ENCODE results near the gene HIC1. TPM values are rescaled to one million over a fixed set of nuclear protein-coding genes. Genes with fewer than 3 reads are reported as not detected.

Gene HIC1
- polyA plus RNA-seq, 3 donors = 0.13 to 14.2 (median 0.30) TPM

- H3K9me3 ChIP-seq (replicated peaks in 1 of 2; ENCODE audit: control insufficient read depth in 1 of 2, insufficient read depth in 1 of 2, low read length in 2 of 2) = peaks cover 8 to 9% of the 10 kb centered on the region in 2 donors
- H3K9ac ChIP-seq (ENCODE audit: insufficient read depth, low read length, poor library complexity, severe bottlenecking) = no peak overlapping the region
- no peaks in the 10 kb centered on the region for H4K20me1 ChIP-seq (ENCODE audit: insufficient read depth, low read length)
- DNase-seq = no peak
- peak overlapping the region; percentile 60 to 68 for H3K4me3 Mint-ChIP-seq
- no peaks in the 10 kb centered on the region for H3K79me2 ChIP-seq (ENCODE audit: insufficient read depth, low read length)
- H3K27me3 Mint-ChIP-seq (ENCODE audit: low read depth in 3 of 3) = peaks cover 53 to 92% (median 69%) of the 10 kb centered on the region in 3 donors
- TF ChIP-seq CTCF (IDR thresholded peaks at IDR 0.05) = no peak
- peak overlapping the region in 1 of 3 experiments; percentile 24 for H3K4me3 ChIP-seq (replicated peaks in 1 of 3; ENCODE audit: low read depth in 2 of 3, low read length in 3 of 3)
- H2AFZ ChIP-seq (ENCODE audit: insufficient read depth, low read depth, low read length, poor library complexity, severe bottlenecking) = no peak overlapping the region
- WGBS (ENCODE audit: insufficient coverage) = 31% methylated on average over 12 of the region's 16 CpGs
- no peaks in the 10 kb centered on the region for H3K36me3 ChIP-seq (replicated peaks in 1 of 2; ENCODE audit: control insufficient read depth in 1 of 2, insufficient read depth in 2 of 2, low read length in 2 of 2)
- H3K4me2 ChIP-seq (replicated peaks; ENCODE audit: extremely low read depth, low read length, poor library complexity, severe bottlenecking) = peak overlapping the region; percentile 84
- H3K27me3 ChIP-seq (ENCODE audit: control insufficient read depth in 2 of 2, insufficient read depth in 2 of 2, low read length in 2 of 2) = peaks cover 27 to 76% of the 10 kb centered on the region in 2 donors
- peak overlapping the region in 1 of 7 donors; percentile 80 for H3K27ac Mint-ChIP-seq
- H3K36me3 Mint-ChIP-seq = peaks cover 5 to 7% of the 10 kb centered on the region in 2 donors
- peaks cover 26% of the 10 kb centered on the region for H3K4me1 Mint-ChIP-seq
- H3K27ac ChIP-seq (ENCODE audit: low read depth in 1 of 2, low read length in 2 of 2) = no peak overlapping the region
- peaks cover 26 to 37% of the 10 kb centered on the region in 2 donors for H3K4me1 ChIP-seq (ENCODE audit: control insufficient read depth in 1 of 2, insufficient read depth in 2 of 2, low read length in 2 of 2)
- H3K9me3 Mint-ChIP-seq = peaks cover 0 to 23% (median 14%) of the 10 kb centered on the region in 7 donors
- intact Hi-C loops (cut with micrococcal nuclease) = loop anchor here in 1 of 2 donors (10.0 kb wide), 1 partner anchor 138 kb away; no protein-coding TSS in a partner anchor
These were observed 31.6 kb upstream of the HIC1 start for GRCh38 chr17:2023256-2023655.

GRCh38 chr17:2023692-2024571 lies 31.0 kb upstream of the HIC1 start:
- peak overlapping the region; percentile 77 for H2AFZ ChIP-seq (ENCODE audit: insufficient read depth, low read depth, low read length, poor library complexity, severe bottlenecking)
- peaks cover 26% of the 10 kb centered on the region for H3K4me1 Mint-ChIP-seq
- H3K4me3 ChIP-seq (replicated peaks in 1 of 3; ENCODE audit: low read depth in 2 of 3, low read length in 3 of 3) = peak overlapping the region; percentile 10 to 75 (median 22)
- H3K27ac ChIP-seq (ENCODE audit: low read depth in 1 of 2, low read length in 2 of 2) = no peak overlapping the region
- peak overlapping the region; percentile 80 to 96 for H3K4me3 Mint-ChIP-seq
- H3K9ac ChIP-seq (ENCODE audit: insufficient read depth, low read length, poor library complexity, severe bottlenecking) = peak overlapping the region; percentile 32
- H3K27me3 ChIP-seq (ENCODE audit: control insufficient read depth in 2 of 2, insufficient read depth in 2 of 2, low read length in 2 of 2) = peaks cover 27 to 83% of the 10 kb centered on the region in 2 donors
- no peaks in the 10 kb centered on the region for H3K79me2 ChIP-seq (ENCODE audit: insufficient read depth, low read length)
- H3K9me3 ChIP-seq (replicated peaks in 1 of 2; ENCODE audit: control insufficient read depth in 1 of 2, insufficient read depth in 1 of 2, low read length in 2 of 2) = peaks cover 8 to 9% of the 10 kb centered on the region in 2 donors
- H3K27ac Mint-ChIP-seq = peak overlapping the region in 5 of 7 donors; percentile 41 to 87 (median 66)
- peaks cover 26 to 37% of the 10 kb centered on the region in 2 donors for H3K4me1 ChIP-seq (ENCODE audit: control insufficient read depth in 1 of 2, insufficient read depth in 2 of 2, low read length in 2 of 2)
- peaks cover 5 to 7% of the 10 kb centered on the region in 2 donors for H3K36me3 Mint-ChIP-seq
- peak; percentile 72 to 84 (median 80) for DNase-seq
- WGBS (ENCODE audit: insufficient coverage) = under 1% methylated on average over 82 of the region's 85 CpGs
- no peaks in the 10 kb centered on the region for H4K20me1 ChIP-seq (ENCODE audit: insufficient read depth, low read length)
- intact Hi-C loops (cut with micrococcal nuclease) = loop anchor here in 1 of 2 donors (10.0 kb wide), 1 partner anchor 139 kb away; no protein-coding TSS in a partner anchor
- peaks cover 0 to 23% (median 14%) of the 10 kb centered on the region in 7 donors for H3K9me3 Mint-ChIP-seq
- TF ChIP-seq CTCF (IDR thresholded peaks at IDR 0.05) = no peak
- H3K4me2 ChIP-seq (replicated peaks; ENCODE audit: extremely low read depth, low read length, poor library complexity, severe bottlenecking) = peak overlapping the region; percentile 84
- H3K36me3 ChIP-seq (replicated peaks in 1 of 2; ENCODE audit: control insufficient read depth in 1 of 2, insufficient read depth in 2 of 2, low read length in 2 of 2) = no peaks in the 10 kb centered on the region
- peaks cover 59 to 95% (median 75%) of the 10 kb centered on the region in 3 donors for H3K27me3 Mint-ChIP-seq (ENCODE audit: low read depth in 3 of 3)
